Esophagus muscularis mucosa (tissue), 4 donors: ENCODE data around the gene PRR35. TPM values are rescaled to one million over a fixed set of nuclear protein-coding genes. Genes with fewer than 3 reads are reported as not detected.

Experiments
- DNase-seq: peaks from one replicate; pipeline ENCODE4 v3.0.0-alpha.2; 2017; ENCODE audit errors: extremely low spot score
- H3K27ac ChIP-seq, 4 donors: fragments of 200-600 bp; sonication (generic); replicated peaks in 1 of 4; 1 replicate in 3 of 4; 2 replicates in 1 of 4; pipeline ENCODE4 v1.5.1; 2016 to 2019; ENCODE audit warnings: mild to moderate bottlenecking in 1 of 4
- H3K27me3 ChIP-seq, 4 donors: fragments of 200-600 bp; sonication (generic); one replicate each; pipeline versions ENCODE4 v1.5.1 to v1.6.0; 2016 to 2019
- H3K36me3 ChIP-seq, 4 donors: fragments of 200-600 bp; sonication (generic); one replicate each; pipeline ENCODE4 v1.5.1; 2016 to 2019
- H3K4me1 ChIP-seq, 4 donors: fragments of 200-600 bp; sonication (generic); one replicate each; pipeline ENCODE4 v1.5.1; 2016 to 2019
- H3K4me3 ChIP-seq, 4 donors: fragments of 200-600 bp; sonication (generic); 1 replicate in 2 of 4; 2 replicates in 2 of 4; pipeline ENCODE4 v1.5.1; 2016 to 2019; ENCODE audit warnings: mild to moderate bottlenecking in 4 of 4, moderate library complexity in 1 of 4
- H3K9me3 ChIP-seq, 4 donors: fragments of 200-600 bp; sonication (generic); 1 replicate in 3 of 4; 2 replicates in 1 of 4; pipeline ENCODE4 v1.5.1; 2016 to 2019
- EP300 ChIP-seq: sonication (generic); formaldehyde crosslinking; IDR thresholded peaks from one replicate; pipeline ENCODE4 v1.6.1; 2017; ENCODE audit warnings: antibody characterized with exemption
- POLR2A ChIP-seq: fragments of 450-650 bp; IDR thresholded peaks from one replicate; pipeline ENCODE4 v1.6.1; 2017; ENCODE audit warnings: antibody characterized with exemption, moderate library complexity, mild to moderate bottlenecking, low read depth
- POLR2AphosphoS5 ChIP-seq, 2 donors: sonication (generic); formaldehyde crosslinking; IDR thresholded peaks; one replicate each; pipeline ENCODE4 v1.6.1; 2017; ENCODE audit warnings: antibody characterized with exemption in 2 of 2
- WGBS: methylation state at CpG from one replicate; pipeline ENCODE4 v1.1.5; 2018; 5-methylcytosine and 5-hydroxymethylcytosine counted together
- intact Hi-C: fragments of 100-400 bp; cut with DNase I; formaldehyde crosslinking; loops from one replicate; pipeline ENCODE4 v1.15.1; 2023
- total RNA-seq, 4 donors: library from RNA; depleted of rRNA; stranded (reverse); fragments of >200 nt; gene quantifications; one replicate each; pipeline versions ENCODE4 v1.1.0 to v1.2.1, GENCODE V29; 2016
- TF ChIP-seq, protein P1 (sequence below), 3 experiments: fragments of 200-600 bp in 2 of 3; fragments of 450-650 bp in 1 of 3; sonication (generic) in 2 of 3; IDR thresholded peaks; one replicate each; pipeline ENCODE4 v1.5.1; 2017 to 2019; ENCODE audit warnings: antibody characterized with exemption in 3 of 3, mild to moderate bottlenecking in 2 of 3, moderate library complexity in 1 of 3

PRR35 gene
- total RNA-seq, 4 donors from 2014 or later = not detected

DNA sequence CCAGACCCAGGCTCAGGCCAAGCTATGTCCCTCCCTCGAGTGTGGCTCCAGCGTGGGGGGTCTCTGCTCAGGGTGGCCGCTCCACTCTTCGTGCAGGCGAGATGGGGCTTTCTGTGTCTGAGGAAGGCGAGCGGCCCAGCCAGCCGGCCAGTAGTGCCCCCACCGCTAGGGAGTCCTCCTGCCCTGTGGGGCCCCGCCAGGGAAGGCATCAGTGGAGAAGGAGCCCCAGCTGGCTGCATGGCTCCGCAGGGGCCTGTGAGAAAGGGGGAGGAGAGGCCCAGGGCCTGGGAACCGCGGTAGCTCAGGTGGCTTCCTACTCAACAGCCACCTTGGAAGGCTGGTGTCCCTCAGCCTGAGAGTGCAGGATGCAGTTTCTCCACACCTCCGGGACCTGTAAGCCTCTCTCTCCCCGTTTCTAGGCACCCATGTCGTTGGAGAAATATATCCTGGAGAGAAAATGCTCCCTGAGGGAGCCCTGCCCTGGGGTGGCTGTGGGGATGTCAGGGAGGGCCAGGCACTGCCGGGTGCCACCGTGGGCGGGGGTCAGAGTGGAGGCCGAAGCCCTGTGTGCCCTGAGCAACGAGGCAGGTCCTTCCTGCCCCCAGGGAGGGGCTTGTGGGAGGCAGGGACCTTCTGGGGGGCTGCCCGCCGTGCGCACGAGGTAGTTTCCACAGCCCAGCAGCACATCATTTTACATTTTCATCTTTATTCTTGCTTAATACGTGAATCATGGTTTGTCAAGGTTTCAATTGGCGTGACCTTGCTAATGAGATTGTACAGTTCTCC, 12.9 kb downstream of the PRR35 start:
- TF ChIP-seq POLR2AphosphoS5 (IDR thresholded peaks at IDR 0.05) = no peak
- TF ChIP-seq, protein P1, sequence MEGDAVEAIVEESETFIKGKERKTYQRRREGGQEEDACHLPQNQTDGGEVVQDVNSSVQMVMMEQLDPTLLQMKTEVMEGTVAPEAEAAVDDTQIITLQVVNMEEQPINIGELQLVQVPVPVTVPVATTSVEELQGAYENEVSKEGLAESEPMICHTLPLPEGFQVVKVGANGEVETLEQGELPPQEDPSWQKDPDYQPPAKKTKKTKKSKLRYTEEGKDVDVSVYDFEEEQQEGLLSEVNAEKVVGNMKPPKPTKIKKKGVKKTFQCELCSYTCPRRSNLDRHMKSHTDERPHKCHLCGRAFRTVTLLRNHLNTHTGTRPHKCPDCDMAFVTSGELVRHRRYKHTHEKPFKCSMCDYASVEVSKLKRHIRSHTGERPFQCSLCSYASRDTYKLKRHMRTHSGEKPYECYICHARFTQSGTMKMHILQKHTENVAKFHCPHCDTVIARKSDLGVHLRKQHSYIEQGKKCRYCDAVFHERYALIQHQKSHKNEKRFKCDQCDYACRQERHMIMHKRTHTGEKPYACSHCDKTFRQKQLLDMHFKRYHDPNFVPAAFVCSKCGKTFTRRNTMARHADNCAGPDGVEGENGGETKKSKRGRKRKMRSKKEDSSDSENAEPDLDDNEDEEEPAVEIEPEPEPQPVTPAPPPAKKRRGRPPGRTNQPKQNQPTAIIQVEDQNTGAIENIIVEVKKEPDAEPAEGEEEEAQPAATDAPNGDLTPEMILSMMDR (IDR thresholded peaks at IDR 0.05) = no peak
- TF ChIP-seq POLR2A = no peak
- no peak for TF ChIP-seq EP300
- DNase-seq = no peak
- H3K36me3 ChIP-seq = peaks cover 0 to 47% (median 26%) of the 10 kb centered on the region in 4 donors
- H3K9me3 ChIP-seq = no peaks in the 10 kb centered on the region
- no peak overlapping the region for H3K4me3 ChIP-seq
- H3K4me1 ChIP-seq = peaks cover 19 to 46% (median 35%) of the 10 kb centered on the region in 4 donors
- no peak overlapping the region for H3K27ac ChIP-seq
- intact Hi-C loops = no loop called here
- no peaks in the 10 kb centered on the region for H3K27me3 ChIP-seq
- WGBS = 70% methylated on average over 16 of the region's 27 CpGs

DNA sequence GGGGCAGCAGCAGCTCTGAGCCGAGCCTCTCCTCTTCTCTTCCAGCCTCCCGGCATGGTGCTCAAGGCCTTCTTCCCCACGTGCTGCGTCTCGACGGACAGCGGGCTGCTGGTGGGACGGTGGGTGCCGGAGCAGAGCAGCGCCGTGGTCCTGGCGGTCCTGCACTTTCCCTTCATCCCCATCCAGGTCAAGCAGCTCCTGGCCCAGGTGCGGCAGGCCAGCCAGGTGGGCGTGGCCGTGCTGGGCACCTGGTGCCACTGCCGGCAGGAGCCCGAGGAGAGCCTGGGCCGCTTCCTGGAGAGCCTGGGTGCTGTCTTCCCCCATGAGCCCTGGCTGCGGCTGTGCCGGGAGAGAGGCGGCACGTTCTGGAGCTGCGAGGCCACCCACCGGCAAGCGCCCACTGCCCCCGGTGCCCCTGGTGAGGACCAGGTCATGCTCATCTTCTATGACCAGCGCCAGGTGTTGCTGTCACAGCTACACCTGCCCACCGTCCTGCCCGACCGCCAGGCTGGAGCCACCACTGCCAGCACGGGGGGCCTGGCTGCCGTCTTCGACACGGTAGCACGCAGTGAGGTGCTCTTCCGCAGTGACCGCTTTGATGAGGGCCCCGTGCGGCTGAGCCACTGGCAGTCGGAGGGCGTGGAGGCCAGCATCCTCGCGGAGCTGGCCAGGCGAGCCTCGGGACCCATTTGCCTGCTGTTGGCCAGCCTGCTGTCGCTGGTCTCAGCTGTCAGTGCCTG, 14.0 kb downstream of the PRR35 start:
- intact Hi-C loops = no loop called here

DNA sequence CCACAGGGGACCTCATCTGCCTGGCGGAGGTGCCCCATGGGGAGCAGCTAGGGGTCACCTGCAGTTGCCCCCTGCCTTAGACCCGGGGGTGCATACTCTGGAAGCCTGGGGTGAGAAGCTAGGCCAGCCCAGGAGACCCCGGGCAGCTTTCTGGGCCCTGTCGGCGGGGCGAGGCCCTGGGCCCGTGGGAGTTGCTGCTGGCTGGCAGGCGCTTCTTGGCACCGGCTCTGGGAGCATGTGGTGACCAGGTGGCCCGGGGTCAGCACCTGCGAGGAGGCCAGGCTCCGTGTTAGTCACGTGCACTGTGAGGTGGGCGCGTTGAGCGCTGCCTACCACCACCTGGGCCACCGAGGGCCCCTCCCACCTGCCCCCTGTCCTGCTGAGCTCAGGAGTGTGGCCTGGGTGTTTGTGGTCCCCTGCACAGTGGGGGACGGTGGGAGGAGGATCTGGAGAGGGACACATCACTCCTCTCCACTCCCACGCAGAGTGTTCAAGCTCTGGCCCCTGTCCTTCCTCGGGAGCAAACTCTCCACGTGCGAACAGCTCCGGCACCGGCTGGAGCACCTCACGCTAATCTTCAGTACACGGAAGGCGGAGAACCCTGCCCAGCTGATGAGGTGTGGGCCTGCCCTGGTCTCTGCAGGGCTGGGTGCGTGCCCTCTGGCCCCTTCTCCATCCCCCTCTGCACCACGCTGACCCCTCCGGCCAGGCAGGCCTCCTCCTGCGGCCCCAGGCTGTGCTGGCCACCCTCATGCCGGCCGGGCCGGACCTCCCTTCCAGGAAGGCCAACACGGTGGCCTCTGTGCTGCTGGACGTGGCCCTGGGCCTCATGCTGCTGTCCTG, 15.4 kb downstream of the PRR35 start:
- TF ChIP-seq, protein P1 (IDR thresholded peaks at IDR 0.05) = no peak
- TF ChIP-seq POLR2AphosphoS5 (IDR thresholded peaks at IDR 0.05) = no peak
- TF ChIP-seq EP300 = no peak
- TF ChIP-seq POLR2A = no peak
- Histone ChIP-seq H3K4me1 (peaks cover 9 to 36% (median 26%) of the 10 kb centered on the region in 4 donors), H3K27ac (no peak overlapping the region), H3K36me3 (peaks cover 0 to 54% (median 30%) of the 10 kb centered on the region in 4 donors), H3K4me3 (no peak overlapping the region), H3K27me3 (no peaks in the 10 kb centered on the region), H3K9me3 (no peaks in the 10 kb centered on the region)
- no peak for DNase-seq
- intact Hi-C loops = loop anchor here (5.0 kb wide), 1 partner anchor 87 kb away; no protein-coding TSS in a partner anchor
- WGBS = 94% methylated on average over 9 of the region's 36 CpGs

More for the DNA sequence above, 14.0 kb downstream of the PRR35 start:
- Histone ChIP-seq H3K9me3 (no peaks in the 10 kb centered on the region), H3K27me3 (no peaks in the 10 kb centered on the region), H3K4me1 (peaks cover 13 to 44% (median 33%) of the 10 kb centered on the region in 4 donors), H3K27ac (no peak overlapping the region), H3K4me3 (no peak overlapping the region), H3K36me3 (peaks cover 0 to 47% (median 26%) of the 10 kb centered on the region in 4 donors)
- WGBS = 93% methylated on average over 15 of the region's 46 CpGs
- no peak for TF ChIP-seq EP300
- no peak for TF ChIP-seq POLR2A
- TF ChIP-seq POLR2AphosphoS5 (IDR thresholded peaks at IDR 0.05) = no peak
- TF ChIP-seq, protein P1 (IDR thresholded peaks at IDR 0.05) = no peak
- DNase-seq = no peak

DNA sequence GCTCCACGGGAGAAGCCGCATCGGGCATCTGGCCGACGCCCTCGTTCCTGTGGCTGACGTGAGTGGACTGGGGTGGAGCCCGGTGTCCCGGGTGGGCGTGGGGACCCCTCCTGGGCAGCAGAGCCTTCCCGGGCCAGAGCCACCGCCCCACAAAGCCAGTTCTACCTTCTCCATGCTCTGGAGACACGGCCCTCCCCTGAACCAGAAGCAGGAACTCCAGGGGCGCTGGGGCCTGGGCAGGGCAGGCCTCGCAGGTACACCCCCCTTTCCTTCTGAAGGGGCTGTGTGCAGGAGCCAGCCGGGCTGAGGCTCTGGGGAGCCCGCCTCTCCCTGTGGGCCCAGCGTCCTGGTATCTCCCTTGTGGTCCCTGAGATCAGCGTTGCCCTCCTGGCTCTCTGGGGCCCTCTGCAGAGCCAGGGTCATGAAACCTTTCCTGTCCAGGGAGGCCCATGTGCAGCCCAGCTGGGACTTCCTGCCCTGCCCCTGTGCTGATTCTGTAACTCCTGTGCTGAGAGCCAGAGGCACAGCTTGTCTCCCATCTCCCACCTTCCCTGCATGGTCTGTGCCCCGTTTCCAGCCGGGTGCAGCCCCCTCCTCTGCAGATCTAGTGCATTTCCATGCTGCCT, 16.1 kb downstream of the PRR35 start:
- Histone ChIP-seq H3K27ac (no peak overlapping the region), H3K27me3 (no peaks in the 10 kb centered on the region), H3K36me3 (peaks cover 0 to 60% (median 33%) of the 10 kb centered on the region in 4 donors), H3K4me3 (no peak overlapping the region), H3K4me1 (peaks cover 6 to 29% (median 19%) of the 10 kb centered on the region in 4 donors), H3K9me3 (no peaks in the 10 kb centered on the region)
- TF ChIP-seq EP300 (no peak), POLR2A (no peak), POLR2AphosphoS5 (IDR thresholded peaks at IDR 0.05) (no peak)
- TF ChIP-seq, protein P1 (IDR thresholded peaks at IDR 0.05) = no peak
- 85% methylated on average over 10 of the region's 21 CpGs for WGBS
- no peak for DNase-seq
- intact Hi-C loops = loop anchor here (5.0 kb wide), 1 partner anchor 86 kb away; no protein-coding TSS in a partner anchor
